HepG2 (cell line): ENCODE results near the gene FAM240A. TPM values are rescaled to one million over a fixed set of nuclear protein-coding genes. Genes with fewer than 3 reads are reported as not detected.

Source experiments
- ATAC-seq: fragments of 200-7000 bp; cut with Tn5 transposase; 3 replicates; pipeline ENCODE4 v1.9.1; 2020; ENCODE audit warnings: mild to moderate bottlenecking, moderate library complexity
- BruUV-seq: library from RNA; stranded (reverse); fragments of 400-500 nt; replicated peaks from 2 replicates; lab custom pipeline; 2021; lab: Mats Ljungman, UMichigan
- CTCF ChIA-PET: fragments of 300-600 bp; formaldehyde crosslinking; extraction: SDS; loops from one replicate; lab custom pipeline; 2021; ENCODE audit warnings: low total read pairs, inconsistent platforms, low intra/inter-chr PET ratio; lab: Yijun Ruan, JAX
- POLR2A ChIA-PET: fragments of 350-600 bp; sonication (Branson Sonifier 250); formaldehyde crosslinking; loops from one replicate; lab custom pipeline; 2020; ENCODE audit warnings: antibody characterized with exemption, inconsistent platforms; lab: Yijun Ruan, JAX
- DNase-seq: peaks from one replicate; pipeline ENCODE4 v3.0.0-alpha.2; 2015; ENCODE audit warnings: low spot score
- FAIRE-seq: peaks from 3 replicates; lab custom pipeline; 2011; peaks lifted over from hg19 to GRCh38; lab: Jason Lieb, UNC
- H2AFZ ChIP-seq: one replicate; pipeline ENCODE4 v1.6.1; 2011; ENCODE audit warnings: low read length, inconsistent platforms
- H3K27ac ChIP-seq: fragments of 300-600 bp; 3 replicates; pipeline ENCODE4 v1.8.0; 2011; ENCODE audit warnings: mixed run types, mild to moderate bottlenecking, mixed read lengths, low read length, inconsistent platforms; ENCODE audit not compliant: insufficient read depth; ENCODE audit errors: extremely low read length
- H3K27me3 ChIP-seq, 2 experiments: fragments of 200-600 bp in 1 of 2; 2 replicates in 1 of 2; 3 replicates in 1 of 2; pipeline versions ENCODE4 v1.6.0 to v1.8.0; 2011; ENCODE audit warnings: low read length in 2 of 2, mild to moderate bottlenecking in 2 of 2, moderate library complexity in 2 of 2, inconsistent platforms in 1 of 2; ENCODE audit not compliant: insufficient read depth in 2 of 2, control insufficient read depth in 1 of 2
- H3K36me3 ChIP-seq, 2 experiments: fragments of 200-600 bp in 1 of 2; replicated peaks in 1 of 2; 2 replicates in 1 of 2; 3 replicates in 1 of 2; pipeline versions ENCODE4 v1.5.1 to v1.8.0; 2011; ENCODE audit warnings: low read length in 2 of 2, inconsistent platforms in 1 of 2; ENCODE audit not compliant: insufficient read depth in 2 of 2, control insufficient read depth in 1 of 2
- H3K4me1 ChIP-seq: 2 replicates; pipeline ENCODE4 v1.5.1; 2012; ENCODE audit warnings: low read length, inconsistent platforms; ENCODE audit not compliant: insufficient read depth
- H3K4me2 ChIP-seq: 2 replicates; pipeline ENCODE4 v1.6.0; 2011; ENCODE audit warnings: low read depth, low read length, inconsistent platforms
- H3K4me3 ChIP-seq, 3 experiments: fragments of 200-600 bp in 1 of 3; sonication (generic), shearing (Covaris generic) in 1 of 3; replicated peaks in 1 of 3; 2 replicates each; pipeline ENCODE4 v1.5.1; 2011 to 2016; ENCODE audit warnings: low read length in 3 of 3, inconsistent platforms in 2 of 3, low read depth in 2 of 3, mild to moderate bottlenecking in 2 of 3, control low read depth in 1 of 3, mixed read lengths in 1 of 3; ENCODE audit not compliant: insufficient read depth in 1 of 3
- H3K79me2 ChIP-seq: one replicate; pipeline ENCODE4 v1.6.1; 2011; ENCODE audit warnings: low read length, inconsistent platforms; ENCODE audit not compliant: insufficient read depth
- H3K9ac ChIP-seq: 2 replicates; pipeline ENCODE4 v1.6.0; 2011; ENCODE audit warnings: mild to moderate bottlenecking, low read depth, low read length, inconsistent platforms; ENCODE audit not compliant: insufficient read depth
- H3K9me3 ChIP-seq: 2 replicates; pipeline ENCODE4 v1.5.1; 2012; ENCODE audit warnings: mild to moderate bottlenecking, low read length
- H4K20me1 ChIP-seq: 2 replicates; pipeline ENCODE4 v1.6.0; 2011; ENCODE audit warnings: inconsistent platforms, mild to moderate bottlenecking, low read length, moderate library complexity; ENCODE audit not compliant: insufficient read depth
- BRCA1 ChIP-seq: sonication (generic); formaldehyde crosslinking; IDR thresholded peaks from 2 replicates; pipeline ENCODE4 v1.4.0; 2020; ENCODE audit warnings: missing genetic modification reagents
- CC2D1A ChIP-seq: sonication (generic); formaldehyde crosslinking; IDR thresholded peaks from 2 replicates; pipeline ENCODE4 v1.8.1; 2023; ENCODE audit warnings: mild to moderate bottlenecking, missing genetic modification reagents
- CEBPB ChIP-seq: IDR thresholded peaks from 2 replicates; pipeline ENCODE4 v1.6.1; 2011; ENCODE audit warnings: low read depth, low read length, improper control_type of control experiment, borderline replicate concordance
- CENPX ChIP-seq: sonication (generic); formaldehyde crosslinking; IDR thresholded peaks from 2 replicates; pipeline ENCODE4 v1.9.0; 2021; ENCODE audit warnings: mild to moderate bottlenecking, missing genetic modification reagents, moderate library complexity
- ETV6 ChIP-seq: sonication (generic); formaldehyde crosslinking; conservative IDR thresholded peaks from 2 replicates; pipeline ENCODE4 v1.4.0; 2020; ENCODE audit warnings: missing genetic modification reagents
- FIP1L1 ChIP-seq: fragments of 200-400 bp; formaldehyde crosslinking; IDR thresholded peaks from 2 replicates; pipeline ENCODE4 v1.6.1; 2018; ENCODE audit warnings: low read depth, mild to moderate bottlenecking, low read length, moderate library complexity, borderline replicate concordance; ENCODE audit not compliant: insufficient read depth
- KLF13 ChIP-seq: sonication (generic); formaldehyde crosslinking; IDR thresholded peaks from 2 replicates; pipeline ENCODE4 v1.4.0; 2020; ENCODE audit warnings: mild to moderate bottlenecking, missing genetic modification reagents
- ZNF431 ChIP-seq: sonication (generic); formaldehyde crosslinking; IDR thresholded peaks from 2 replicates; pipeline ENCODE4 v1.9.0; 2022; ENCODE audit warnings: missing genetic modification reagents, low read depth, mild to moderate bottlenecking, borderline replicate concordance
- WGBS: methylation state at CpG from one replicate; pipeline ENCODE4 v1.1.6; 2017; ENCODE audit warnings: low lambda C conversion rate; 5-methylcytosine and 5-hydroxymethylcytosine counted together
- in situ Hi-C: cut with HindIII; loops from 2 replicates; pipeline ENCODE4 v1.10.0; 2017; ENCODE audit warnings: low pct_unique_long_range_greater_than_20kb; ENCODE audit not compliant: extremely low pct_ligation_motif_present
- intact Hi-C: fragments of 100-400 bp; cut with micrococcal nuclease; formaldehyde crosslinking; loops from one replicate; pipeline ENCODE4 v1.10.0; 2022; ENCODE audit not compliant: unreplicated experiment
- polyA plus RNA-seq, 8 experiments: library from polyadenylated mRNA; depleted of rRNA in 3 of 8; stranded (reverse) in 7 of 8; unstranded in 1 of 8; fragments of >200 nt; fragmentation: Illumina TruSeq in 4 of 8; extraction: Trizol in 4 of 8; gene quantifications; 2 replicates each; pipeline versions ENCODE4 v1.2.1 to v1.2.3, GENCODE V29; 2011 to 2016; ENCODE audit warnings: low read depth in 4 of 8, missing spikeins in 1 of 8, mixed read lengths in 1 of 8; ENCODE audit not compliant: insufficient read depth in 1 of 8
- total RNA-seq, 5 experiments: library from RNA; depleted of rRNA; stranded (reverse); fragments of >200 nt; fragmentation: Illumina TruSeq; extraction: Trizol; gene quantifications; 2 replicates each; pipeline ENCODE4 v1.2.3, GENCODE V29; 2016; ENCODE audit warnings: low read depth in 1 of 5
- TF ChIP-seq, protein P1 (sequence below): sonication (generic); formaldehyde crosslinking; IDR thresholded peaks from 2 replicates; pipeline ENCODE4 v1.9.0; 2021; ENCODE audit warnings: missing genetic modification reagents, borderline replicate concordance

FAM240A gene
- total and polyA plus RNA-seq, 2 of the 13 experiments (the other 11 are each of a cell fraction or from before 2014, with no cell fraction given): not detected

GRCh38 chr3:46640927-46641326, 28.6 kb downstream of the FAM240A start (continued):
- TF ChIP-seq, protein P1, sequence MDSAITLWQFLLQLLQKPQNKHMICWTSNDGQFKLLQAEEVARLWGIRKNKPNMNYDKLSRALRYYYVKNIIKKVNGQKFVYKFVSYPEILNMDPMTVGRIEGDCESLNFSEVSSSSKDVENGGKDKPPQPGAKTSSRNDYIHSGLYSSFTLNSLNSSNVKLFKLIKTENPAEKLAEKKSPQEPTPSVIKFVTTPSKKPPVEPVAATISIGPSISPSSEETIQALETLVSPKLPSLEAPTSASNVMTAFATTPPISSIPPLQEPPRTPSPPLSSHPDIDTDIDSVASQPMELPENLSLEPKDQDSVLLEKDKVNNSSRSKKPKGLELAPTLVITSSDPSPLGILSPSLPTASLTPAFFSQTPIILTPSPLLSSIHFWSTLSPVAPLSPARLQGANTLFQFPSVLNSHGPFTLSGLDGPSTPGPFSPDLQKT (CRISPR knock-in tag): no peak
- TF ChIP-seq ETV6 (CRISPR knock-in tag): no peak
- no peak for TF ChIP-seq ZNF431 (CRISPR knock-in tag)
- no peak for TF ChIP-seq BRCA1

GRCh38 chr3:46642971-46643370, 30.6 kb downstream of the FAM240A start:
- no peak overlapping the region for H3K4me2 ChIP-seq
- H3K27me3 ChIP-seq: peaks cover 0 to 5% of the 10 kb centered on the region in 2 experiments; a peak in 1 of 5 replicates
- H3K79me2 ChIP-seq: no peaks in the 10 kb centered on the region
- POLR2A ChIA-PET: no interaction called here
- WGBS: 21% methylated on average over 6 of the region's 6 CpGs
- intact Hi-C loops (no loop called here), in situ Hi-C loops (no loop called here)
- no peak overlapping the region for H3K4me3 ChIP-seq
- no peaks in the 10 kb centered on the region for H3K36me3 ChIP-seq
- CTCF ChIA-PET: no interaction called here
- no peaks in the 10 kb centered on the region for H3K4me1 ChIP-seq
- H3K9me3 ChIP-seq: no peaks in the 10 kb centered on the region
- H3K27ac ChIP-seq: no peak overlapping the region
- BruUV-seq: no TSS peak
- H2AFZ ChIP-seq: no peak overlapping the region
- ATAC-seq (no peak), DNase-seq (no peak), FAIRE-seq (no peak)
- no peak overlapping the region for H3K9ac ChIP-seq
- no peak for TF ChIP-seq CENPX (CRISPR knock-in tag)
- TF ChIP-seq CC2D1A (CRISPR knock-in tag): no peak
- TF ChIP-seq CEBPB: peak; percentile 52; the same call in 1 of the 2 replicates
- TF ChIP-seq KLF13 (CRISPR knock-in tag): no peak
- TF ChIP-seq FIP1L1: no peak
- no peaks in the 10 kb centered on the region for H4K20me1 ChIP-seq
